GM19239 (cell line): Measurements from ENCODE around the gene BTBD6.

Experiments
- DNase-seq: peaks from one replicate; pipeline ENCODE4 v3.0.0; 2011; ENCODE audit warnings: low spot score; ENCODE audit not compliant: insufficient read length
- FAIRE-seq: peaks from 2 replicates; lab custom pipeline; 2011; peaks lifted over from hg19 to GRCh38; lab: Jason Lieb, UNC

The BTBD6 gene

DNA sequence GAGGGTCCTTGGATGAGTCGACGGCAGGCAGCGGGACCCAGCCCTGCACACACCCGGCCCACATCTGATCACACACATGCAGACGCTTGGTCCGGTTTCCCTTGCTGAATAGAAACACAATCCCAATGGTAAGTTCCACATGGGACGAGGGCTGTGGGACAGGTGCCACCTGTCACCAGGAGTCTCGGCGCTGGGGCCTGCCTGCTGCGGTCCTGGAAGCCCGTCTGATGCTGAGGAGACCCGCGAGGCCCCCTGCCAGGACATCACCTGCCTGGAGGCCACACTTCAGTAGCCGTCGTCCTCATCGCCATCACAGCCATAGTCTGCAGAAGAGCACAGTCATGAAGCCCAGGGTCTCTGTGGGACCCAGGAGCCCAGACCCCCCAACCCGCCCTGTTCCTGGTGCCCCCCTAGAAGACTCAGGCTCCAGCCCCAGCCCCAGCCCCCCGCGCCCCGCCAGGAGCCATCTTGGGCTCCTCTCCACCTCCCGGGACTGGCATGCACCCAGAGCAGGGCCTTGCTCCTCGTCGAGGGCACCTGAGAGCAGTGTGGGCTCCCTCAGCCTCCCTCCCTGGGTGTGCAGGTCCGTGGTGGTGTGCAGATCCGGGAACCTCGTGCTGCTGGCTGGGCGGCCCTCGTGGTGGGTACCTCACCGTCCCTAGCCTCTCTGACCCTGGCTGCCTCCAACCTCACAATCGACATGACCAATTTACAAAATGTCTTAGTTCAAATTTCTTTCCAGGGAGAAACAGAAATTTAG, 37.9 kb upstream of the BTBD6 start:
- no peak for DNase-seq
- FAIRE-seq: no peak

GRCh38 chr14:105211086-105211757, 37.1 kb upstream of the BTBD6 start:
- no peak for DNase-seq
- FAIRE-seq: no peak

DNA sequence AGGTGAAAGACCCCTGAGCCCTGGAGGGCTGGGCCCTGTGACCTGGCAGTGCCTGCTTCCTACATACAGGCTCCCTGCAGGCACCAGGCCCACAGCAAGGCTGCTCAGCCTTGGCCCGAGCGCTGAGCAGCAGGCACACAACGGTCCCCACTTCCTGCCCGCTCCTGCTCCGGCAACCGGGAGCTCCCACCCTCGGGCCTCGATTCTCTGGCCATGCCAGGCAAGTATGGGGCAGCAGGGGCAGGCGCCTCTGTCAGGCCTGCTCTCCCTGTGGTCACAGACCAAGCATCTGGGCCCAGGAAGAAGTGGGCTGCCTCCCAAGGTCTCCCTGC, 36.6 kb upstream of the BTBD6 start:
- DNase-seq (no peak), FAIRE-seq (no peak)

- FAIRE-seq (no peak), DNase-seq (no peak)
Measured at GRCh38 chr14:105212541-105213300, 35.6 kb upstream of the BTBD6 start.

DNA sequence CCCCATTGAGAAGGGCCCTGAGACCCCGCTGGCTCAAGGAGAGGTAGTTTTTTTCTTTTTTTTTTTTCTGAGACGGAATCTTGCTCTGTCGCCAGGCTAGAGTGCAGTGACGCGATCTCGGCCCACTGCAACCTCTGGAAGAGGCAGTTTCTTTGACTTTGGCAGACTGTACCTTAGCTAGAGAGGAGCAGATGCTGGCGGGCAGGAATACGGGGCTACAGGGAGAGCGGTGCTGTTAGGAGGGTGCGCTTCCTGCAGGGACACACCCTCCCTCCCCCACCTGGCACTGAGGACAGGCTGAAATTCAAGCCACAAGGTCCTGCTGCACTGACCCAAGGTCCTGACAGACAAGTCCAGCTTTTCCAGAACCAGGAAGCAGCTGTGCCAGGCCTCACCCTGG, 35.0 kb upstream of the BTBD6 start:
- FAIRE-seq (no peak), DNase-seq (no peak)

DNA sequence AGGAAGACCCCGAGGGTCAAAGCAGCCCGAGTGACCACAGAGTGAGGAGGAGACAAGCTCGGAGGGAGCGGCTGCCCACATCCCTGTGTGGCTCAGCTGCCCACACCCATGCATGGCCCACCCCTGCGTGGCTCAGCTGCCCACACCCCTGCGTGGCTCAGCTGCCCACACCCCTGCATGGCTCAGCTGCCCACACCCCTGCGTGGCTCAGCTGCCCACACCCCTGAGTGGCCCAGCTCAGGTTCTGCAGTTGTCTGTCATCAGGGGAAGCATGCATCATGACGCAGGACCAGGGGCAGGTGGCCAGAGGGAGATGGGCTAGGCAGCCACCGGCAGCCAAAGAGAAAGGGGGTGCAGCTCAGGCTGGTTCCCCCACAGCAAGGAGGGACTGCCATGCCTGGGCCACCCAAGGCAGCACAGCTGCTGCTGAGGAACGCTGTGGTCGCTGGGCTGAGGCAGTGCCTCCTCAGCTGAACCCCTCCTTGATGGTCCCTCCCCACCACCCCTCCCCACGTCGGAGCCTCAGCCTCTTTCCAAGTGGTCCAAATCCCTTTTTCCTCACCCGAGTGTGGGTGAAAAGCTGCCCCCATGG, 33.9 kb upstream of the BTBD6 start:
- DNase-seq (no peak), FAIRE-seq (no peak)

- DNase-seq (no peak), FAIRE-seq (no peak)
Measured at GRCh38 chr14:105215602-105216001, 32.7 kb upstream of the BTBD6 start.

DNA sequence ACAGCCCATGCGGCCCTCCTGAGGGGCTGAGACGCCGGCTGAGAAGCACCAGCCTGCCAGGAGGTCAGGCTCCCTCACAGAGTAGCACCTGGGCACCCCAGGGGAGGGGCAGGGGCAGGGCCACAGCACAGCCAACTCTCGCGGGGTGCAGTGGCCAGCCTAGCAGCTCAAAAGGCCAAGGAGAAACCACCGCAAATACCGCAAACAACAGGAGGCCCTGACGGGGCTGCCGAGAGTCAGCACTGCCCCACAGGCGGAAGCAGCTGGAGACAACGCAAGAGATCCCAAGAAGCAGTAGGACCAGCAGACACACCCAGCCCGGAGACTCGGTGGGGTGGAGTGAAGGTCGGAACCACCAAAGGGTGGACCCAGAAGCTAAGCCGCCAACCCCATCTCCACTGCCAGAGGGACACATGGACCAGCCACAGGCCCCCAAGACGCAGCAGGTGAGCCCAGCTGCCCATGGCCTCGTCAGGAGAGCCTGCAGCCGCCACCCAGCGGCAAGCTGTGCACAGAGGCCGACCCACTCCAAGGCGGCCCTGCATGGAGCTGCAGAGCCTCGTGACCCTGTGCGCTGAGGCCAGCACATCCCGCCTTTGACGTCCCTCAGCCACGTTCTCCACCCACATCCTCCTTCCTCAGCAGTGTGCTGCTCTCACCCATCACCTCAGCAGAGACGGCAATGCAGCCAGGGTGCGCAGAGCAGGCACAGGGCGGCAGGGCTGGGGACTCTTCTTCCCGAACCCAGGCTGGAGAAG, 31.7 kb upstream of the BTBD6 start:
- FAIRE-seq: no peak
- no peak for DNase-seq

- no peak for FAIRE-seq
- DNase-seq: no peak
Measured at GRCh38 chr14:105217774-105218173, 30.6 kb upstream of the BTBD6 start.

DNA sequence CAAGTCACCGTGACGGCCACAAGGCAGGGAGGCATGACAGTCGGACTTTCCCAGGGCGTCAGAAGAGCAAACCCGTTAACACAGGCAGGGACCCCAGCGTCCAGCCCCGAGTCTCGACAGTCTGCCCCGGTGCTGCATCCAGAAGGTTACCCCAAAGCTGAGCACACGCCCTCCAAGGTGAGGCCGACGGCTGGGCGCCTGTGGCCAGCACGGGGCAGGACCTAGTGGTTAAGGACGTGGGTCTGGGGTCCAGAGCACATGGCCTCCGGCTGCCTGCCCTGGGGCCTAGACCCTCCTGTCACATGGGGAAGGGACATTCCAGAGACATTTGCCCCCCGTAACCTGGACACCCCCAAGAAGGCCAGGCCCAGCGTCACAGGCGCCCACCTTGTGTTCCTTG, 29.7 kb upstream of the BTBD6 start:
- FAIRE-seq: no peak
- no peak for DNase-seq

- DNase-seq (no peak), FAIRE-seq (no peak)
Measured at GRCh38 chr14:105219043-105219612, 29.2 kb upstream of the BTBD6 start.

GRCh38 chr14:105219753-105220152, 28.6 kb upstream of the BTBD6 start:
- FAIRE-seq (no peak), DNase-seq (no peak)

DNA sequence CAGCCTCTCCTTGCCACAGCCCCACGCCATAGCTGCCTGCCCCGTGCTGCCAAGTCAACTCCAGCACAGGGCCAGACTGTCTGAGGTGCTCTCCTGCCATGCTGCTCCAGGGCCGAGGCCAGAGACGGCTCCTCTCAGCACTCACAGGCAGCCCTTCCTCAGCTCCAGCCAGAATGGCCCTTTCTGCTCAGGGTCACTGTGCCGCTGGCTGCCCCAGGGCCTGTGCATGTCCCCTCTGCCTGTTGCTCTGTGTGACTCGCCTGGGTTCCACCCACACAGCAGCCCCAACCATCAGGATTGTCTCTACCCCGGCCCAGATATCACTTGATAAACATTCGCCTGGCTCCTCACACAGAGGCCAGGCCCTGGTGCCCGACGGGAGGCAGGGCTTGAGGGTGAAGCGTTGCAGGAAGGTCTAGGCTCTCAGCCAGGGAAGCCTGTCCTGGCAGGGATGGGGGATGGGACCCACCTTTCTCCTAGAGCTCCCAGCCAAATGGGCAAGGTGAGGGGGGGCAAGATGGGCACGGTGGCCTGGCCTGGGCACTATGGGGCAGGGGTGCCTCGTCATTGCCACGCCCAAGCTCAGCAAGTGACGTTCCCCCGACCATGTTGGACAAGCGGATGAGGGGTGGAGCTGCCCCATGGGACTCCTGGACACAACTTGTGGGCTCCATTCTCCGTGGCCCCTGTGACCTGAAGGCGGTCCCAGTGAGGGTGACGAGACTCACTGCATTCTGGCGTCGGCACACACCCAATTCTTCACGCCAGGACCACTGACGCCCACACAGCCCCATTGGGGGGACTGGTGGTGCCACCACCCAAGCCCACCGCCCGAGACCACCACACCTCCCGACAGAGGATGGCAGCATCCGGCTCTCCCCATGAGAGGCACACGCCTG, 27.4 kb upstream of the BTBD6 start:
- FAIRE-seq (no peak), DNase-seq (no peak)

GRCh38 chr14:105221598-105222178, 26.6 kb upstream of the BTBD6 start:
- DNase-seq (no peak), FAIRE-seq (no peak)

GRCh38 chr14:105223260-105223659, 25.1 kb upstream of the BTBD6 start:
- DNase-seq (no peak), FAIRE-seq (no peak)

DNA sequence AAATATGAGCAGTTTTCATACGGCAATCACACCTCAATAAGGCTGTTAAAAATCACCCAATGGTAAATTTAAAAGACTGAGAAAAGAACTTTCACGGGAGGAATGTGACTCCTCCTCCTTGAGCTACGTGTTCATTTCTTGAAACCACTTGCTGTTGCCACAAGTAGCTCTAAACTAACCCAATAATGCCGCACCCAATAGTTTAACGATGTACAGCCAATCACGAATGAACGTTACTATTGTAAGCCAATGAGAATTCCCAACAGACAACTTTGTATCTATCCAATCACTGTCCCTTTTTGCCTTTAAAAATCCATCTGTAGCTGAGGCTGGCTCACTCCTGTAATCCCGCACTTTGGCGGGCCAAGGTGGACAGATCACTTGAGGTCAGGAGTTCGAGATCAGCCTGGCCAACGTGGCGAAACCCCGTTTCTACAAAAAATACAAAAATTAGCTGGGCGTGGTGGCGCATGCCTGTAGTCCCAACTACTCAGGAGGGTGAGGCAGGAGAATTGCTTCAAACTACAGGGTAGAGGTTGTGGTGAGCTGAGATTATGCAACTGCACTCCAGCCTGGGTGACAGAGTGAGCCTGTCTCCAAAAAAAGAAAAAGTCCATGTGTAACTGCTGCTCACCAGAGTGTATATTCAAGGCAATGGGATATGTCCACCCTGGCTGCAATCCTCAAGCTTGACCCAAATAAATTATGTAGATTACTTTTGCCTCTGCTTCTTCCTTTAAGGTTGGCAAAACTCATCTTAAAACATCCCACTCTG, 24.4 kb upstream of the BTBD6 start:
- DNase-seq: no peak
- FAIRE-seq: no peak

DNA sequence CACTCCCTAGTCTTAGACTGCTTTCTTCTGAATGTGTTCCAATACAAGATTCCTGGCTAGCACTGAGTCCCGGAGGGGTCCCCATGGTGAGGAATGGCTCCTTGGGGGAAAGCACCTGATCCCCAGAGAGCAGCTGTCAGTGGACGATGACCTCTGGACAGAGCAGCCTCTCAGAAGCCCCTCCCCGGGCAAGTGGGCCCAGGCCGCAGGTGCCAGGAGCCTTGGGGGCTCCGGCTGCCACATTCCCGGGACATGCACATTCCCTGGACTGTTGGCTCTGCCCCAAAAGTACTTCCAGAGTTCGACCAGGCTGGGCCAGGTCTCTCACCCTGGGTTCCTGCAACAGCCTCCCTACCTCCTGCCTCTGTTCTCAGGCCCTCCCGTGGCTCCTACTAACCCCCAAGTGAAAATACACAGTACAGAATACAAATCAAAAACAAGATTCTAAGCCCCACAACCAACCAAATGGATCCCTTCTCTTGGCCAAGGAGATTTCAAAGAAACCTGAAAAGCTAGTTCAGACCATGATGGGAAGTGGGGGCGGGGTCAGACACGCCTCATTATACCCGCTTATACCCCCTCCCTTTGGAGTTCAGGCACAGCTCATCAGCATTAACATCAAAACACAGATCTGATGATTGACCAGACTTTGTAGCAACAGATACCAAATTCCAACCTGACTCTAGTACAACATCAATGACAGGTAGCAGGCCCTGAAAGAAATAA, 23.3 kb upstream of the BTBD6 start:
- DNase-seq: no peak
- FAIRE-seq: no peak
